T follicular helper cell (primary cell): ENCODE measurements around the gene TLR10.

ENCODE experiments used
- DNase-seq: peaks from one replicate; pipeline ENCODE4 v3.0.0-alpha.2; 2020; ENCODE audit warnings: low read depth

TLR10 gene

DNA sequence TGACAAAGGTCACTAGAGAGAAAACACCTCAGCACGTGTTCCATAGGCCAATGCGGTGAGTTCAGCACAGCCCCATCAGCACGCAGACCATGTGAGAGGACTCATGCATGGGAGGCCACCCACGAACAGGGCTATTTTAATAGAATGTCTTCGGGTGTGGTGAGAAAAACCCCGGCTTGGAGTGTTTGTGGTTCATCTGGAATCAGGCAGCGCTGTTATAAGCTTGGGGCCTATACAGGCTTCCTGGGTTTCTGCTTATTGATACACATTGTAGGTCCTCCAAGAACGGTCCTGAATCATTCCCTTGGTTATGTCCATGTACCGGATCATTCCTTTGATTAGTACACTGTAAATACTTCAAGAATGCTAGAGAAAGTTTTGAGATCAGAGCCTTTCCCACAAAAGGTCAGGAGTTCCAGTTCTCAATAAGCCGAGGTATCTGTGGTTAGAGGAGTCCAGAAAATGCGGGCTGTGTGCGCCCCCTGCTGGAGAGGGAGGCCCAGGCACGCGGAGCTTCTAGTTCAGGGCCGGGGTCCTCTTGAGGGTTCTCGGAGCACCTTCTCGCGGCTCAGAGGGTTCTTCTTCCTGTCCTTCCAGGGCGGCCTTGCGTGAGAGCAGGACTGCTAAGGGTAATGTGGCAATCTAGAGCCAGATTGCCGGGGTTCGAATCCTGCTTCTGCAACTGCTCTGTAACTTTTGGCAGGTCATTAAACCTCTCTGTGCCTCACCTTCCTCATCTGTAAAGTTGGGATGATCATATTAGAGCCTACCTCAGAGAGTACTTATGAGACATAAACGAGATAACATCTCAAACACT lies 51.8 kb downstream of the TLR10 start:
- DNase-seq, result peak; percentile 76

DNA sequence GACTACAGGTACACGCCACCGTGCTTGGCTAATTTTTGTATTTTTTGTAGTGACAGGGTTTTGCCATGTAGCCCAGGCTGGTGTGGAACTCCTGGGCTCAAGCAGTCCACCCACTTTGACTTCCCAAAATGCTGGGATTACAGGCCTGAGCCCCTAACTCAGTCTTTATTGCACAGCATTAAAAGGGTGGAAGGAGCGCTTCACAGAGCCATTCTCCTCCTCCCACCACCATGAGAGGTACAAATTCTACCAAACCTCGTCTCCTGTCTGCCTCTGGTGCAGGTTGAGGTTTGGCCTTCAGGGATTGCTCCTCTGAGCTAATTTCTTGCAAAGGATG lies 52.3 kb downstream of the TLR10 start:
- no peak for DNase-seq

DNA sequence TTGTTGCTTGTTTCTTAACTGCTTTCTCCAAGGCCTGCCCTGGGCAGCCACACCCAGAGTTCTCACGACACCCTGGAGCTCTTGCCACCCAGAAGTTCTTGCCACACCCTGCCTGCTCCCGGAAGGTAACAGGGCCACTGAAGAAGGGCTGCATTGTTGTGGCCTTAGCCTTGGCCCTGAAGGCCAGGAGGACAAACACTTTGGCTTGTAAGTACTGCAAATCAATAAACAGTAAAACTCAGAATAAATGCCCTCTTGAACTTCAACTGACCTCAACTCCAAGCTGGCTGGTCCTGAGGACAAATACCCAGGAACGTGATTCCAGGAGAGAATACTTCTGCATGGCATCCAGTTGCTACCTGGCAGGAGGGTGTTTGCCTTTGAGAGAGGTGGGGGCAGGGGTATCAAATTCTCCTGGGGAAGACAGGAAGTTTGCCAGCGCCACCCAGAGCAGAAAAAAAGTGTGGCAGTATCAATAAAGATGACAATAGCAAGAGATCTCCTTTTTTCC lies 54.1 kb downstream of the TLR10 start:
- DNase-seq, result no peak

DNA sequence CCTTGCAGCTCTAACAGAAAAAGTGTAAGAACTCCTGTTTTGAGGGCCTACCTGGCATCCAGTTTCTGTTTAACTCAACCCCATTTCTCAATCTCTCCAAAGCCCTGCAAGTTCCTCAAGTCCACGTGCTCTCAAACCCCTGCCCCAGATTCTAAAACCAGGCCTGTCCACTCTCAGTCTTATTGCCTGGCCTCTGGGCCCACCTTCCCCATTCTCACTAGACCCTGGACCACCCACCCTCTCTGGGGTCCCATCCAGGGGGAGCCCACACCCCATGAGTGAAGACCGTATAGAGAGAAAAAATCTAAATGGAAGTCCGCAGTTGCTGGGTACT lies 58.3 kb downstream of the TLR10 start:
- no peak for DNase-seq

DNA sequence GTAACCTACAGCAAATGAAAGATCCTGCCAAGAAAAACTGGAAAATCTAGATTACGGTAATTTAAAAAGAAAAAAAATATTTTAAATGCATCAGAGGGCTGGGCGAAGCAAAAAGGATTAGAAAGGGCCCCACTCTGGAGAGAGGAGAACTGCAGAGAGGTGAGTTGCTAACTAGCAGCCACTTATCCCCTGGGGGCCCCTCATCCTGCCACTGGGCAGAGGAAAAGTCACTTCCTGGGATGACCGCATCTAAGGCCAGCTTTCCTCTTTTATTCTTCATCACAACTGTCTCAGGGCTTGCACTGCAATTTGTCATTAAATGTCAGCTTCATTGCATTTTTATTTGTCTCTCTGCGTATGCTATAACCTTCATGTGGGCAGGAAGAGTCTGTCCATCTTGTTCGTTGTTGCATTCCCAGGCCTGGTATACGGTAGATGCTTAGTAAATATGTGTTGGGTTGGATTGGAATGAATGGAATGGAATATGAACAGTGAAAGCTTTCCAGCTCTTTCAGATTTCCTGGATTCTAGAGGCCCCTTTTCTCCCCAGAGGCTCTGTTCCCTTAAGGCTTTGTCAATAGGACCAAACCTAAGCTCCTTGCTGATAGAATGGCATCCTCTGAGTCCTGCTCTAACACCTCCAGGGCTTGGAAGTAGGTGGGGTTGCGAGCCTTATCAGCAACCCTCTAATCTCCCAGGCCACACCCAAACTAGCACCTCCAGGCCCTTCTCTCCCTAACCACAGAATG lies 58.9 kb downstream of the TLR10 start:
- no peak for DNase-seq

DNA sequence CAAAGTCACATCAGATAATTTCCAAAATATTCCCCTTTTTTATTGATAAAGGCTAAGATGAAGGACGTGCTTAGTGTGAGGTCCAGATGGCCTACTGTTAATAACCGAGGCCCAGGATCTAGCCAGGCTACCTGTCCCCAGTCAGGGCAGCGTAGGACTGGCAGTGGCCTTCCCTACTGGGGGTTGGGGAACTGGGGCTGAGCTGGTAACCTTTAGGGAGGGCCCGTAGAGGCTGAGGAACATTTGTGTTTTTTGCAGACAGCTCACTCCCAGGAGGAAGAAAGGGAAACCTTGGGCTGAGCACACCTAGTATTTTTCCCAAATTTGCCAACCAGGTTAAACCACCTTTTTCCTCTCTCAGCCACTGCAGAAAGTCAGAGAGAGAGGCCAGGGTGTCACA lies 59.7 kb downstream of the TLR10 start:
- DNase-seq, result no peak
